HCT116 (cell line): ENCODE data around the gene NCSTN. TPM values are rescaled to one million over a fixed set of nuclear protein-coding genes. Genes with fewer than 3 reads are reported as not detected.

Source experiments
- ATAC-seq: fragments of 200-7000 bp; cut with Tn5 transposase; 2 replicates; pipeline ENCODE4 v1.9.1; 2020; ENCODE audit warnings: mild to moderate bottlenecking, moderate library complexity
- BruUV-seq: library from RNA; stranded (reverse); fragments of 400-500 nt; replicated peaks from 2 replicates; lab custom pipeline; 2021; lab: Mats Ljungman, UMichigan
- CTCF ChIA-PET: fragments of 300-600 bp; sonication (Branson Sonifier 250); formaldehyde crosslinking; loops from one replicate; lab custom pipeline; 2021; ENCODE audit warnings: antibody characterized with exemption; lab: Charles Lee
- POLR2A ChIA-PET: fragments of 300-600, 350-600 bp; sonication (Branson Sonifier 250); formaldehyde crosslinking; loops from one replicate; lab custom pipeline; 2021; ENCODE audit warnings: antibody characterized with exemption; lab: Charles Lee
- RAD21 ChIA-PET, 2 experiments: fragments of 300-600 bp; sonication (Branson Sonifier 250); formaldehyde crosslinking; loops; one replicate each; lab custom pipeline; 2023; ENCODE audit warnings: low total read pairs in 2 of 2; ENCODE audit not compliant: uncharacterized antibody in 2 of 2, unreplicated experiment in 2 of 2, low non-redundant PET in 1 of 2; lab: Charles Lee
- DNase-seq: peaks from one replicate; pipeline ENCODE4 v3.0.0-alpha.2; 2010; ENCODE audit warnings: low read depth, low spot score
- H2AFZ ChIP-seq: fragments of 200-600 bp; shearing (Covaris generic), sonication (generic); 2 replicates; pipeline ENCODE4 v1.6.1; 2017; ENCODE audit warnings: low read depth, mixed run types, mixed read lengths, antibody characterized with exemption, low read length; ENCODE audit not compliant: poor library complexity, severe bottlenecking
- H3K27ac ChIP-seq: 2 replicates; pipeline ENCODE4 v1.5.1; 2012; ENCODE audit warnings: low read depth, low read length
- H3K27me3 ChIP-seq: fragments of 200-600 bp; sonication (generic); 2 replicates; pipeline ENCODE4 v1.6.1; 2016; ENCODE audit warnings: mixed run types, low read length, mixed read lengths; ENCODE audit not compliant: insufficient read depth
- H3K36me3 ChIP-seq, 2 experiments: fragments of 200-500 bp in 1 of 2; fragments of 200-600 bp in 1 of 2; sonication (Bioruptor generic) in 1 of 2; sonication (generic) in 1 of 2; 2 replicates each; pipeline versions ENCODE4 v1.5.1 to v1.6.1; 2014 to 2016; ENCODE audit warnings: low read length in 2 of 2, inconsistent platforms in 1 of 2, mixed read lengths in 1 of 2, mixed run types in 1 of 2; ENCODE audit not compliant: insufficient read depth in 2 of 2, control insufficient read depth in 1 of 2
- H3K4me1 ChIP-seq, 2 experiments: fragments of 200-600 bp in 1 of 2; sonication (generic) in 1 of 2; 2 replicates each; pipeline versions ENCODE4 v1.5.1 to v1.6.1; 2012 to 2017; ENCODE audit warnings: low read length in 2 of 2, inconsistent platforms in 1 of 2, mild to moderate bottlenecking in 1 of 2, mixed read lengths in 1 of 2, mixed run types in 1 of 2, moderate library complexity in 1 of 2; ENCODE audit not compliant: insufficient read depth in 2 of 2, control insufficient read depth in 1 of 2
- H3K4me2 ChIP-seq: fragments of 200-600 bp; sonication (generic); 2 replicates; pipeline ENCODE4 v1.6.1; 2017; ENCODE audit warnings: mixed run types, low read length, mixed read lengths
- H3K4me3 ChIP-seq, 2 experiments: fragments of 200-600 bp in 1 of 2; sonication (generic) in 1 of 2; replicated peaks in 1 of 2; 2 replicates each; pipeline ENCODE4 v1.5.1; 2011 to 2016; ENCODE audit warnings: low read length in 2 of 2, control low read depth in 1 of 2, low read depth in 1 of 2, mild to moderate bottlenecking in 1 of 2, mixed read lengths in 1 of 2, mixed run types in 1 of 2
- H3K79me2 ChIP-seq: fragments of 200-600 bp; sonication (generic); 2 replicates; pipeline ENCODE4 v1.6.1; 2017; ENCODE audit warnings: mild to moderate bottlenecking, mixed run types, low read length, moderate library complexity, mixed read lengths; ENCODE audit not compliant: insufficient read depth
- H3K9ac ChIP-seq: fragments of 200-600 bp; sonication (generic); 2 replicates; pipeline ENCODE4 v1.6.1; 2016; ENCODE audit warnings: low read length, mixed read lengths
- H3K9me2 ChIP-seq: fragments of 200-600 bp; sonication (generic), shearing (Covaris generic); 2 replicates; pipeline ENCODE4 v1.6.1; 2017; ENCODE audit warnings: mixed run types, mild to moderate bottlenecking, moderate library complexity; ENCODE audit not compliant: insufficient read depth
- H3K9me3 ChIP-seq, 2 experiments: fragments of 200-500 bp in 1 of 2; fragments of 200-600 bp in 1 of 2; sonication (Bioruptor generic) in 1 of 2; sonication (generic) in 1 of 2; 2 replicates each; pipeline ENCODE4 v1.6.1; 2014 to 2017; ENCODE audit warnings: low read length in 2 of 2, mixed read lengths in 2 of 2, inconsistent platforms in 1 of 2, low read depth in 1 of 2, mild to moderate bottlenecking in 1 of 2, mixed run types in 1 of 2, moderate library complexity in 1 of 2; ENCODE audit not compliant: control insufficient read depth in 1 of 2, insufficient read depth in 1 of 2
- H4K20me1 ChIP-seq: fragments of 200-600 bp; sonication (generic), shearing (Covaris generic); 2 replicates; pipeline ENCODE4 v1.6.1; 2017; ENCODE audit warnings: mixed run types, mild to moderate bottlenecking, moderate library complexity; ENCODE audit not compliant: insufficient read depth
- CBX3 ChIP-seq: IDR thresholded peaks from 2 replicates; pipeline ENCODE4 v1.6.1; 2012; ENCODE audit warnings: low read depth
- CEBPB ChIP-seq: IDR thresholded peaks from 2 replicates; pipeline ENCODE4 v1.6.1; 2012; ENCODE audit warnings: low read depth
- ELF1 ChIP-seq: IDR thresholded peaks from 2 replicates; pipeline ENCODE4 v1.6.1; 2012; ENCODE audit warnings: low read depth, borderline replicate concordance
- EZH2phosphoT487 ChIP-seq: fragments of 200-600 bp; IDR thresholded peaks from 2 replicates; pipeline ENCODE4 v1.6.1; 2018; ENCODE audit warnings: antibody characterized with exemption, borderline replicate concordance
- FOSL1 ChIP-seq: IDR thresholded peaks from 2 replicates; pipeline ENCODE4 v1.6.1; 2012; ENCODE audit warnings: low read depth
- MAX ChIP-seq: IDR thresholded peaks from 2 replicates; pipeline ENCODE4 v1.6.1; 2012
- POLR2A ChIP-seq: IDR thresholded peaks from 2 replicates; pipeline ENCODE4 v1.7.0; 2011; ENCODE audit warnings: borderline replicate concordance; ENCODE audit not compliant: insufficient read depth, insufficient read length; ENCODE audit errors: extremely low read depth
- RAD21 ChIP-seq: IDR thresholded peaks from 2 replicates; pipeline ENCODE4 v1.6.1; 2012; ENCODE audit warnings: low read depth, mild to moderate bottlenecking
- SIN3A ChIP-seq: IDR thresholded peaks from 2 replicates; pipeline ENCODE4 v1.6.1; 2012; ENCODE audit warnings: low read depth
- SP1 ChIP-seq: IDR thresholded peaks from 2 replicates; pipeline ENCODE4 v1.6.1; 2012; ENCODE audit warnings: low read depth
- SRF ChIP-seq: IDR thresholded peaks from 2 replicates; pipeline ENCODE4 v1.6.1; 2012; ENCODE audit warnings: low read depth
- YY1 ChIP-seq: IDR thresholded peaks from 2 replicates; pipeline ENCODE4 v1.6.1; 2011; ENCODE audit warnings: low read length, low read depth, moderate library complexity, mild to moderate bottlenecking; ENCODE audit not compliant: insufficient replicate concordance; ENCODE audit errors: extremely low read depth
- ZBTB33 ChIP-seq: IDR thresholded peaks from 2 replicates; pipeline ENCODE4 v1.6.1; 2011; ENCODE audit warnings: mild to moderate bottlenecking, low read length, moderate library complexity; ENCODE audit not compliant: insufficient replicate concordance; ENCODE audit errors: extremely low read depth
- ZNF274 ChIP-seq: fragments of 200-500 bp; sonication (Bioruptor generic); IDR thresholded peaks from 2 replicates; pipeline ENCODE4 v1.6.1; 2014; ENCODE audit warnings: mild to moderate bottlenecking, low read depth, low read length, inconsistent platforms
- intact Hi-C: fragments of 100-400 bp; cut with micrococcal nuclease; formaldehyde crosslinking; loops from 2 replicates; pipeline ENCODE4 v1.10.0; 2022
- total RNA-seq: library from RNA; stranded (reverse); gene quantifications from one replicate; pipeline ENCODE4 v1.2.1, GENCODE V29; 2021; ENCODE audit not compliant: unreplicated experiment
- TF ChIP-seq, protein P1 (sequence below): IDR thresholded peaks from 2 replicates; pipeline ENCODE4 v1.6.1; 2012; ENCODE audit warnings: low read depth

NCSTN gene
- total RNA-seq, 1 experiment from 2014 or later = 68.4 TPM

DNA sequence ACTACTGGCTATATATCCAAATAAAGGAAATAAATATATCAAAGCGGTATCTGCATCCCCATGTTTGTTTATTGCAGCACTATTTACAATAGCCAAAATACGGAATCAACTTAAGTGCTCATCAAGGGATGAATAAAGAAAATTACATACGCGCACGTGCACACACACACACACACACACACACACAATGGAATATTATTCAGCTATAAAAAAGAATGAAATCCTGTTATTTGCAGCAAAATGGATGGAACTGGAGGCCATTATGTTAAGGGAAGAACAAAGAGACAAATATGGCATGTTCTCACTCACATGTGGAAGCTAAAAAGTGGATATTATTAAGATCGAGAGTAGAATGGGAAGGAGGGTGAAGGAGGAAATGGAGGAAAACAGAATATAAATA lies 20.4 kb upstream of the NCSTN start:
- no peak overlapping the region for H3K9ac ChIP-seq
- no peaks in the 10 kb centered on the region for H3K4me1 ChIP-seq
- ChIA-PET POLR2A (no interaction called here), CTCF (no interaction called here), RAD21 (no interaction called here)
- ATAC-seq = no peak
- no peak overlapping the region for H3K4me2 ChIP-seq
- H4K20me1 ChIP-seq = 0 out of 2 replicates have a peak, but pooled peaks cover 4% of the 10 kb centered on the region
- H3K4me3 ChIP-seq = no peak overlapping the region
- no peaks in the 10 kb centered on the region for H3K9me3 ChIP-seq
- no peak overlapping the region for H3K27ac ChIP-seq
- no peak overlapping the region for H2AFZ ChIP-seq
- no peaks in the 10 kb centered on the region for H3K9me2 ChIP-seq
- intact Hi-C loops = no loop called here
- H3K36me3 ChIP-seq = peaks cover 35 to 48% of the 10 kb centered on the region in 2 experiments
- TF ChIP-seq RAD21 (no peak), SP1 (no peak), FOSL1 (no peak), YY1 (no peak), SRF (no peak), MAX (no peak)
- TF ChIP-seq, all 23 proteins: peak for 0
- Histone ChIP-seq H3K79me2 (peaks cover 44% of the 10 kb centered on the region), H3K27me3 (no peaks in the 10 kb centered on the region)
- DNase-seq = no peak
- BruUV-seq = no TSS peak

- peaks cover 35% of the 10 kb centered on the region for H3K79me2 ChIP-seq
- H3K4me1 ChIP-seq = no peaks in the 10 kb centered on the region
- ChIA-PET POLR2A (no interaction called here), CTCF (no interaction called here), RAD21 (no interaction called here)
- no peaks in the 10 kb centered on the region for H3K9me2 ChIP-seq
- intact Hi-C loops = no loop called here
- H3K9ac ChIP-seq = no peak overlapping the region
- 0 out of 2 replicates have a peak, but pooled peaks cover 4% of the 10 kb centered on the region for H4K20me1 ChIP-seq
- H3K4me2 ChIP-seq = no peak overlapping the region
- no peaks in the 10 kb centered on the region for H3K27me3 ChIP-seq
- no peaks in the 10 kb centered on the region for H3K9me3 ChIP-seq
- no peak overlapping the region for H2AFZ ChIP-seq
- DNase-seq = no peak
- peaks cover 46 to 53% of the 10 kb centered on the region in 2 experiments for H3K36me3 ChIP-seq
- BruUV-seq = no TSS peak
- H3K27ac ChIP-seq = no peak overlapping the region
- no peak for ATAC-seq
- H3K4me3 ChIP-seq = no peak overlapping the region
- TF ChIP-seq MAX (no peak), SIN3A (no peak), POLR2A (no peak), EZH2phosphoT487 (no peak), ZNF274 (no peak), CEBPB (no peak), RAD21 (no peak), YY1 (no peak), ELF1 (no peak), CBX3 (no peak), ZBTB33 (no peak)
- TF ChIP-seq, protein P1, sequence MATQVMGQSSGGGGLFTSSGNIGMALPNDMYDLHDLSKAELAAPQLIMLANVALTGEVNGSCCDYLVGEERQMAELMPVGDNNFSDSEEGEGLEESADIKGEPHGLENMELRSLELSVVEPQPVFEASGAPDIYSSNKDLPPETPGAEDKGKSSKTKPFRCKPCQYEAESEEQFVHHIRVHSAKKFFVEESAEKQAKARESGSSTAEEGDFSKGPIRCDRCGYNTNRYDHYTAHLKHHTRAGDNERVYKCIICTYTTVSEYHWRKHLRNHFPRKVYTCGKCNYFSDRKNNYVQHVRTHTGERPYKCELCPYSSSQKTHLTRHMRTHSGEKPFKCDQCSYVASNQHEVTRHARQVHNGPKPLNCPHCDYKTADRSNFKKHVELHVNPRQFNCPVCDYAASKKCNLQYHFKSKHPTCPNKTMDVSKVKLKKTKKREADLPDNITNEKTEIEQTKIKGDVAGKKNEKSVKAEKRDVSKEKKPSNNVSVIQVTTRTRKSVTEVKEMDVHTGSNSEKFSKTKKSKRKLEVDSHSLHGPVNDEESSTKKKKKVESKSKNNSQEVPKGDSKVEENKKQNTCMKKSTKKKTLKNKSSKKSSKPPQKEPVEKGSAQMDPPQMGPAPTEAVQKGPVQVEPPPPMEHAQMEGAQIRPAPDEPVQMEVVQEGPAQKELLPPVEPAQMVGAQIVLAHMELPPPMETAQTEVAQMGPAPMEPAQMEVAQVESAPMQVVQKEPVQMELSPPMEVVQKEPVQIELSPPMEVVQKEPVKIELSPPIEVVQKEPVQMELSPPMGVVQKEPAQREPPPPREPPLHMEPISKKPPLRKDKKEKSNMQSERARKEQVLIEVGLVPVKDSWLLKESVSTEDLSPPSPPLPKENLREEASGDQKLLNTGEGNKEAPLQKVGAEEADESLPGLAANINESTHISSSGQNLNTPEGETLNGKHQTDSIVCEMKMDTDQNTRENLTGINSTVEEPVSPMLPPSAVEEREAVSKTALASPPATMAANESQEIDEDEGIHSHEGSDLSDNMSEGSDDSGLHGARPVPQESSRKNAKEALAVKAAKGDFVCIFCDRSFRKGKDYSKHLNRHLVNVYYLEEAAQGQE = no peak
These were observed 17.9 kb upstream of the NCSTN start for GRCh38 chr1:160325252-160325651.
